Cerebellar nuclear complex (tissue), 1 donor: ENCODE results near the gene SLC35A5.

ENCODE experiments used
- DNase-seq, 2 experiments: peaks; one replicate each; lab custom pipeline; 2025; lab: John Stamatoyannopoulos, UW

SLC35A5 gene

GRCh38 chr3:112623213-112623612, 61.4 kb downstream of the SLC35A5 start:
- no peak for DNase-seq

DNA sequence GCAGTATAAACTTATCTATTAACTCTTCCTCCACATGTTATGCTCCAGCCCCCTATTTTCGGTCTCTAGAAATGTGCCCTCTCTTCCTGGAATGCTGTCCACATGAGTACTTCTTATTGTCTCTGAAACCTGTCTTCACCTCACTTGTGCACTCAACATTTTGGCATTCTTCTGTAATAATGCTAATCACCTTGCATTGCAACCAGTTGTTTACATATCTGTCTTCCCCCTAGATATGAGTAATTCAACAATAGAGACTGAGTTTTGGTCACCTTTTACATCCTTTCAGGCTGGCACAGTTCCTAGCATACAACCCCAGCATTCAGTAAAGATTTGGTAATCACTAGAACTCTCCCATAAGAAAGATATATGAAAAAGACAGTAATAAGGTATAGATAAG, 61.9 kb downstream of the SLC35A5 start:
- DNase-seq = no peak

DNA sequence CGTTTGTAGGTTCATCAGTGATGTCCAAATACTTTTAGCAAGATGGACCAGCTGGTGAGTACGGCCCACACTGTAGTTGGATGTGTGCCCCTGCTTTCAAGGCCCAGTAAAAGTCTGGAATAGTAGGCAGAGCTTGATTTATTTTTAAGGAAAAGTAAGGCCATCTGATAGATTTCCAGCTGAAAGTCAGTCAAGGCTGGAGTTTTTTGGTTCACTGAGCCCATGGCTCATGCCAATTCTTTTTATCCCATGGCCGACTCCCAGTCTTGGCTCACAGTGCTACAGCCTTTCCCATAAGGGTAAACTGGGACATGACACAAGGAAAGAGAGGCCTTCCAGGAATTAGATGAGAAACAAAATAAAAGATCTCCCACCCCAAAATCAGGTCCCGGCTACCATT, 65.6 kb downstream of the SLC35A5 start:
- no peak for DNase-seq

DNA sequence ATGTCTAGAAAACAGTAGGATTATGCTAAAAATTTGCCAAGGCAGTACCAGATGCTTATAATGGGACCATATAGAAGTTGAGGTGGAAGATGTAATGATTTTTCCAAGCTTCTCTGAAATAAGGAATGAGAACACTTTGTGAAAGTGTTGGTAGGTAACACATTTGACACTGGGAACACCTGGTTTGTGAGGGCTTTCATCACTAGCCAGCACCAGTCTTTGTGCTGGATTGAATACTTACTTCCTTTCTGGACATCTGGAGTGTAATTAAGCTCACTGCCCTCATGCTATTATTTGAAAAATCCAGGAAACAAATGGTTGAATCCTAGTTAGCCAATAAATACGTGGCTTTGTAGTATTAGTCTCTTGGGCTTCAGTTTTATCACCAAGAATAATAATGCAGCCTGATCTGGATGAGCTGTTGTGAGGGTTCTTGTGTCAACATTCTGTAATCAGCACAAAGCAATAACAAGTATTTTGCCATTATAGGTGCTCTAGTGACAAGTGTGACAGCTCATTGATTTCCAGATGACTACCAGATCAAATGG, 66.1 kb downstream of the SLC35A5 start:
- no peak for DNase-seq

GRCh38 chr3:112629425-112629824, 67.6 kb downstream of the SLC35A5 start:
- DNase-seq = no peak

DNA sequence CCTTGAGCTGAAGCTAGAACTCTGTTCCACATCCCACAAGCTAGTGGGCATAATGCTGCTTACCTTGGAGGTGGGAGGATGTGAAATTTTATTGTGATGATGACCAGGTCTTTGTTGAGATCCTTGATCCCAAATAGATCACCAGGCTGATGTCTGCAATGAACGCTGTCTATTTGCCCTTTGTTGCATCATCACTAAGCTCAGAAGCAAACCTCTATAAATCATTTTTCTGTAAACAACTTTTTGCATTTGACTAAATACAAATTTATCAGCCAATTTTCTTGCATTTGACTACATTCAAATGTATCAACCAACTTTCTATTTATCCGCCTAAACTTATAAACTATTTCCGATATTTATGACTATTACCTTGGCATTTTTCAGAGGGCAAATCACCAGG, 69.4 kb downstream of the SLC35A5 start:
- DNase-seq = no peak

- DNase-seq = no peak
Measured at GRCh38 chr3:112632596-112632995, 70.8 kb downstream of the SLC35A5 start.

GRCh38 chr3:112633191-112633590, 71.3 kb downstream of the SLC35A5 start:
- DNase-seq = no peak

DNA sequence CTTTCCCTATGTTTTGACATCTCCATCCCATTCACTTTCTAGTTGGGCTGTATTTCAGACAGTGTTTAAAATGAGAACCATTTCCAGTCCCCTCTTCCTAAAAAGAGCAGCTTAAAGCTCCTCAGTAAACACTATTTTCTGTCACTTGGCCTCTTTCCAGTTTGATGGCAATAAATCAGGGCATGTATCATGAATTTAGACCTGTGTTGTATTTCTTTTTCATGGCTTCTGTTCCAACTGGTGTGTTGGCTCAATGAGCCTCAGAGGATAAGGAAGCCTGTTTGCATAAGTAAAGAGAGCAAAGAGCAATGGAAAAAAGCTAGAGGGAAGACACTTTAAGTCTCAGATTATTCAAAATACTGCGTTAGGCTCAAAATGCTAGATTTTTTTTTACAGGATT, 71.9 kb downstream of the SLC35A5 start:
- DNase-seq = no peak

GRCh38 chr3:112634786-112635541, 73.1 kb downstream of the SLC35A5 start:
- DNase-seq = no peak
